ENCODE measurements around the gene VPS25. TPM values are rescaled to one million over a fixed set of nuclear protein-coding genes. Genes with fewer than 3 reads are reported as not detected.

Gene VPS25
- total RNA-seq (2022) (96.0 and 103 TPM in 2 replicates), Bru-seq, nascent RNA (percentile 87 among the genes with signal in this experiment), BruChase-seq, experiment 1, labeled RNA remaining after a 2-hour chase (percentile 83 among the genes with signal in this experiment), BruChase-seq, experiment 2, labeled RNA remaining after a 6-hour chase (percentile 94 among the genes with signal in this experiment)
- long read RNA-seq, transcript VPS25-201 (6 exons, 1,101 nt): major isoform, 261 of 294 reads
- long read RNA-seq, transcript VPS25-205 (5 exons, 668 nt): minor isoform, 6 of 294 reads
- long read RNA-seq, partial matches to known transcripts: 13 of 294 reads
- long read RNA-seq, other reads (novel, unspliced or antisense): 14 of 294 reads

GRCh38 chr17:42773290-42774035 lies at the start of gene VPS25:
VPS25 (plus strand) TSS chr17:42773449; CDS start chr17:42773476, 27 bp downstream.
- POLR2A ChIA-PET: interaction anchor here (0.7 to 2.0 kb wide), 6 partner anchors 13 to 225 kb away, joined by 5 to 19 read pairs (median 8); partner anchors contain the start of genes BECN1, CNTD1, COA3 and RAMP2
- peak; percentile 84 to 86 for DNase-seq
- no peak for TF ChIP-seq CTCF (IDR thresholded peaks at IDR 0.05; ENCODE audit: insufficient read depth in 1 of 2, low read depth in 1 of 2, low read length in 1 of 2, severe bottlenecking in 1 of 2, unreplicated experiment in 1 of 2)
- no peaks in the 10 kb centered on the region for H3K9me3 ChIP-seq
- no peaks in the 10 kb centered on the region for H3K27me3 ChIP-seq (replicated peaks; ENCODE audit: control insufficient read depth, insufficient read depth, low read length)
- Mint-ChIP-seq H3K27ac (ENCODE audit: unreplicated experiment) (peak within 1 kb of the TSS; percentile 93), H3K27me3 (ENCODE audit: insufficient read depth, unreplicated experiment) (no peaks in the 10 kb centered on the region), H3K4me1 (ENCODE audit: low read depth, unreplicated experiment) (no peaks in the 10 kb centered on the region), H3K36me3 (ENCODE audit: insufficient read depth, unreplicated experiment) (peaks cover 24% of the 10 kb centered on the region), H3K4me3 (ENCODE audit: unreplicated experiment) (peak within 1 kb of the TSS; percentile 96), H3K9me3 (ENCODE audit: unreplicated experiment) (no peaks in the 10 kb centered on the region)
- BruUV-seq (replicated peaks): TSS peak; percentile 72
- H3K36me3 ChIP-seq (ENCODE audit: control insufficient read depth, insufficient read depth, low read length): no peaks in the 10 kb centered on the region
- H3K4me3 ChIP-seq (ENCODE audit: low read depth, low read length): peak within 1 kb of the TSS; percentile 77
- intact Hi-C loops (cut with micrococcal nuclease; ENCODE audit: unreplicated experiment): no loop called here
- CTCF ChIA-PET: interaction anchor here (0.7 to 2.1 kb wide), 8 partner anchors 10 to 196 kb away, joined by 3 to 18 read pairs (median 4); partner anchors contain the start of genes BECN1 and PSMC3IP
- 0 out of 2 replicates have a peak, but pooled peaks cover 3% of the 10 kb centered on the region for H3K4me1 ChIP-seq

GRCh38 chr17:42723636-42724035 lies 49.6 kb upstream of the VPS25 start:
- Histone ChIP-seq H3K9me3 (no peaks in the 10 kb centered on the region), H3K36me3 (ENCODE audit: control insufficient read depth, insufficient read depth, low read length) (peaks cover 2% of the 10 kb centered on the region), H3K4me1 (no peaks in the 10 kb centered on the region), H3K27me3 (replicated peaks; ENCODE audit: control insufficient read depth, insufficient read depth, low read length) (no peaks in the 10 kb centered on the region), H3K4me3 (ENCODE audit: low read depth, low read length) (no peak overlapping the region)
- Mint-ChIP-seq H3K27ac (ENCODE audit: unreplicated experiment) (no peak overlapping the region), H3K27me3 (ENCODE audit: insufficient read depth, unreplicated experiment) (no peaks in the 10 kb centered on the region), H3K9me3 (ENCODE audit: unreplicated experiment) (no peaks in the 10 kb centered on the region), H3K4me3 (ENCODE audit: unreplicated experiment) (no peak overlapping the region), H3K4me1 (ENCODE audit: low read depth, unreplicated experiment) (no peaks in the 10 kb centered on the region), H3K36me3 (ENCODE audit: insufficient read depth, unreplicated experiment) (peaks cover 15% of the 10 kb centered on the region)
- no peak for TF ChIP-seq CTCF (IDR thresholded peaks at IDR 0.05; ENCODE audit: insufficient read depth in 1 of 2, low read depth in 1 of 2, low read length in 1 of 2, severe bottlenecking in 1 of 2, unreplicated experiment in 1 of 2)
- POLR2A ChIA-PET: no interaction called here
- no peak for DNase-seq
- no TSS peak for BruUV-seq (replicated peaks)
- intact Hi-C loops (cut with micrococcal nuclease; ENCODE audit: unreplicated experiment): no loop called here
- CTCF ChIA-PET: no interaction called here

- Mint-ChIP-seq H3K4me1 (ENCODE audit: low read depth, unreplicated experiment) (no peaks in the 10 kb centered on the region), H3K4me3 (ENCODE audit: unreplicated experiment) (no peak overlapping the region), H3K36me3 (ENCODE audit: insufficient read depth, unreplicated experiment) (peaks cover 20% of the 10 kb centered on the region), H3K9me3 (ENCODE audit: unreplicated experiment) (no peaks in the 10 kb centered on the region), H3K27me3 (ENCODE audit: insufficient read depth, unreplicated experiment) (no peaks in the 10 kb centered on the region), H3K27ac (ENCODE audit: unreplicated experiment) (no peak overlapping the region)
- H3K27me3 ChIP-seq (replicated peaks; ENCODE audit: control insufficient read depth, insufficient read depth, low read length): no peaks in the 10 kb centered on the region
- intact Hi-C loops (cut with micrococcal nuclease; ENCODE audit: unreplicated experiment): no loop called here
- no peak overlapping the region for H3K4me3 ChIP-seq (ENCODE audit: low read depth, low read length)
- no peaks in the 10 kb centered on the region for H3K4me1 ChIP-seq
- ChIA-PET POLR2A (no interaction called here), CTCF (interaction anchor here (3.2 kb wide), 1 partner anchor 38 kb away, joined by 9 read pairs; no protein-coding TSS in a partner anchor)
- no peaks in the 10 kb centered on the region for H3K9me3 ChIP-seq
- H3K36me3 ChIP-seq (ENCODE audit: control insufficient read depth, insufficient read depth, low read length): no peaks in the 10 kb centered on the region; the same call in 1 of the 2 replicates
- DNase-seq: no peak
- TF ChIP-seq CTCF (IDR thresholded peaks at IDR 0.05; ENCODE audit: insufficient read depth in 1 of 2, low read depth in 1 of 2, low read length in 1 of 2, severe bottlenecking in 1 of 2, unreplicated experiment in 1 of 2): no peak
- no TSS peak for BruUV-seq (replicated peaks)
Measured at GRCh38 chr17:42725143-42725542, 48.1 kb upstream of the VPS25 start.

Measured in Caco-2 (cell line).